Activated naive CD8-positive, alpha-beta T cell treated with anti-CD3 and anti-CD28 coated beads for 36 hours (primary cell): ENCODE measurements around the gene SPATA45. TPM values are rescaled to one million over a fixed set of nuclear protein-coding genes. Genes with fewer than 3 reads are reported as not detected.
A peak's percentile ranks its signal among the peaks of the same experiment; 100 is the strongest.
"Not testable (repeated sequence)": the region's sequence is repeated elsewhere in the genome, so short reads cannot be mapped to it uniquely, and the experiment has no call there.

Experiments used
- DNase-seq: peaks from one replicate; pipeline ENCODE4 v3.0.0; 2021
- H3K27ac Mint-ChIP-seq: one replicate; pipeline ENCODE4 v1.8.0; 2022; ENCODE audit warnings: mild to moderate bottlenecking, moderate library complexity, mixed read lengths
- H3K27me3 Mint-ChIP-seq: one replicate; pipeline ENCODE4 v1.8.0; 2022; ENCODE audit warnings: mild to moderate bottlenecking, mixed read lengths
- H3K36me3 Mint-ChIP-seq: one replicate; pipeline ENCODE4 v1.8.0; 2021; ENCODE audit warnings: mild to moderate bottlenecking, mixed read lengths
- H3K4me1 Mint-ChIP-seq: one replicate; pipeline ENCODE4 v1.8.0; 2021; ENCODE audit warnings: mixed read lengths
- H3K4me3 Mint-ChIP-seq: one replicate; pipeline ENCODE4 v1.8.0; 2022; ENCODE audit warnings: mild to moderate bottlenecking, moderate library complexity, mixed read lengths
- H3K9me3 Mint-ChIP-seq: one replicate; pipeline ENCODE4 v1.8.0; 2022; ENCODE audit warnings: mixed read lengths
- total RNA-seq, 2 experiments: library from RNA; stranded (reverse); gene quantifications; one replicate each; pipeline ENCODE4 v1.2.3, GENCODE V29; 2021

Gene SPATA45
- total RNA-seq, 2 experiments from 2014 or later = not detected

GRCh38 chr1:212856755-212857154 is 9.3 kb upstream of the SPATA45 start:
- Mint-ChIP-seq H3K4me1 (peaks cover 15% of the 10 kb centered on the region), H3K4me3 (no peak overlapping the region), H3K27me3 (no peaks in the 10 kb centered on the region), H3K36me3 (peaks cover 25% of the 10 kb centered on the region), H3K27ac (no peak overlapping the region), H3K9me3 (peaks cover 2% of the 10 kb centered on the region)
- no peak for DNase-seq

DNA sequence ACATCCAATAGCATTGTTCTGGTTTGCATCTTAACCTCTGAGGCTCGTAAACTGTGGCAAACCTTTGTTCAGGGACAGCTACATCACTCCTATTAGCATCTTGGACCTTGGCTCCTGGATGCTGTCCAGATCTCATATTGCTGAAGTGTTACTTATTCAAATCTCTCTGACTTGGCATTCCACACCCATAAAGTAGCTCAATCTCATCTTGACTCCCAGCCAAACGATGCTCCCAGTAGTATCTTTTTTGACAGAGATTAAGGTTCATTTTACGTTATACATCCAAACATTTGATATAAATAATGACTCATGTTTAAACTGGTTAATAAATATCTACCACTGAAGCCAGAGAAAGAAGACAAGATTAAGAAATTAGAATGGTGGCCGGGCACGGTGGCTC is 6.2 kb upstream of the SPATA45 start:
- no peak for DNase-seq
- H3K4me3 Mint-ChIP-seq = no peak overlapping the region
- peaks cover 9% of the 10 kb centered on the region for H3K4me1 Mint-ChIP-seq
- peaks cover 19% of the 10 kb centered on the region for H3K36me3 Mint-ChIP-seq
- peaks cover 2% of the 10 kb centered on the region for H3K9me3 Mint-ChIP-seq
- no peaks in the 10 kb centered on the region for H3K27me3 Mint-ChIP-seq
- H3K27ac Mint-ChIP-seq = no peak overlapping the region

DNA sequence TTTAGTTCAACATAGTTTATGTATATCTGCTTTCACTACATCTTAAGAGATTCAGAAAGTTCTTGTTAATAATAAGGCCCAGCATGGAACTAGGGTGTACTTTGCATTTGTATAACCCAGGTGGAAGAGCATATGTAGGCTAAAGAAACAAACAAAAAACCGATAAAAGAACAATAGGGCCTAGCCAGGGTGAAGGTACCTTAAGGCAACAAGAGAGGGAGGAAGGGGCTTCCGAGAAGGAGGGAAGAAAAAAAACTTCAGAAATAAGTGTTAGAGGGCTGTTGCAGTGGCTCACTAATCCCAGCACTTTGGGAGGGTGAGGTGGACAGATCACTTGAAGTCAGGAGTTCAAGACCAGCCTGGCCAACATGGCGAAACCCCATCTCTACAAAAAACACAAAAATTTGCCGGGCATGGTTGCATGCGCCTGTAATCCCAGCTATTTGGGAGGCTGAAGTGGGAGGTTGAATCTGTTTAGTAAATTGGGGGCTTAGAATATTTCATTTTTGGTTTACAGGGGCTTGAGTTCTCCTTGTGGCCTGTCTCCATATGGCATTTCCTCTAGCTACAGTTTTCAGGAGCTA is 4.7 kb upstream of the SPATA45 start:
- Mint-ChIP-seq H3K27me3 (no peaks in the 10 kb centered on the region), H3K36me3 (peaks cover 19% of the 10 kb centered on the region), H3K4me1 (peaks cover 9% of the 10 kb centered on the region), H3K27ac (no peak overlapping the region), H3K9me3 (peaks cover 2% of the 10 kb centered on the region), H3K4me3 (no peak overlapping the region)
- DNase-seq = no peak

DNA sequence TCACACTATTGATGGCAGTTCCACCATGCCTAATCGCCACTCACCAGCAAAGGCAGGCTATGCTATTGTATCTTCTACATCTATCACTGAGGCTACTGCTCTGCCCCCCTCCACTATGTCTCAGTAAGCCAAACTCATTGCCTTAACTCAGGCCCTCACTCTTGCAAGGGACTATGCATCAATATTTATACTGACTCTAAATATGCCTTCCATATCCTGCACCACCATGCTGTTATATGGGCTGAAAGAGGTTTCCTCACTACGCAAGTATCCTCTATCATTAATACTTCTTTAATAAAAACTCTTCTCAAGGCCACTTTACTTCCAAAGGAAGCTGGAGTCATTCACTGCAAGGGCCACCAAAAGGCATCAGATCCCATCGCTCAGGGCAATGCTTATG is 2.9 kb downstream of the SPATA45 start:
- not testable (repeated sequence) for H3K36me3 Mint-ChIP-seq, H3K4me1 Mint-ChIP-seq, H3K4me3 Mint-ChIP-seq, H3K27ac Mint-ChIP-seq, H3K9me3 Mint-ChIP-seq, H3K27me3 Mint-ChIP-seq, DNase-seq

GRCh38 chr1:212838145-212838544 is 9.3 kb downstream of the SPATA45 start:
- Mint-ChIP-seq H3K36me3 (no peaks in the 10 kb centered on the region), H3K9me3 (no peaks in the 10 kb centered on the region), H3K27ac (no peak overlapping the region), H3K27me3 (no peaks in the 10 kb centered on the region), H3K4me3 (no peak overlapping the region), H3K4me1 (peaks cover 2% of the 10 kb centered on the region)
- DNase-seq = no peak

GRCh38 chr1:212833211-212834207 is 13.9 kb downstream of the SPATA45 start:
- not testable (repeated sequence) for H3K4me1 Mint-ChIP-seq, H3K9me3 Mint-ChIP-seq, H3K27me3 Mint-ChIP-seq, H3K36me3 Mint-ChIP-seq, DNase-seq, H3K4me3 Mint-ChIP-seq, H3K27ac Mint-ChIP-seq

DNA sequence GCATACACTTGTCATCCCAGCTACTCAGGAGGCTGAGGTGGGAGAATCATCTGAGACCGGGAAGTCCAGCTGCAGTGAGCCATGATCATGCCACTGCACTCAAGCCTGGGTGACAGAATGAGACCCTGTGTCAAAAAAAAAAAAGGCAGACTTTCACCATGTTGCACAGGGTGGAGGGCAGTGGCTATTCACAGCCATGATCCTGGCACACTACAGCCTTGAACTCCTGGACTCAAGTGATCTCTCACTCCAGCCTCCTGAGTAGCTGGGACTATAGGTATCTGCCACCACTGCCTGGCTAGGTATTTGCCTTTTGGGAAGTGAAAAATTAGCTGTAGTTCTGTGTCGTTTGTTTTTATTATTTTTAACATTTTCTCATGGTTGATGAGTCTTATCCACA is 19.1 kb downstream of the SPATA45 start:
- peaks cover 17% of the 10 kb centered on the region for H3K9me3 Mint-ChIP-seq
- H3K36me3 Mint-ChIP-seq = peaks cover 10% of the 10 kb centered on the region
- H3K27me3 Mint-ChIP-seq = no peaks in the 10 kb centered on the region

GRCh38 chr1:212827831-212828278 is 19.6 kb downstream of the SPATA45 start:
- H3K4me3 Mint-ChIP-seq = no peak overlapping the region
- no peaks in the 10 kb centered on the region for H3K4me1 Mint-ChIP-seq
- DNase-seq = no peak

More for the DNA sequence above, 19.1 kb downstream of the SPATA45 start:
- no peak for DNase-seq
- Mint-ChIP-seq H3K27ac (no peak overlapping the region), H3K4me3 (no peak overlapping the region), H3K4me1 (no peaks in the 10 kb centered on the region)

DNA sequence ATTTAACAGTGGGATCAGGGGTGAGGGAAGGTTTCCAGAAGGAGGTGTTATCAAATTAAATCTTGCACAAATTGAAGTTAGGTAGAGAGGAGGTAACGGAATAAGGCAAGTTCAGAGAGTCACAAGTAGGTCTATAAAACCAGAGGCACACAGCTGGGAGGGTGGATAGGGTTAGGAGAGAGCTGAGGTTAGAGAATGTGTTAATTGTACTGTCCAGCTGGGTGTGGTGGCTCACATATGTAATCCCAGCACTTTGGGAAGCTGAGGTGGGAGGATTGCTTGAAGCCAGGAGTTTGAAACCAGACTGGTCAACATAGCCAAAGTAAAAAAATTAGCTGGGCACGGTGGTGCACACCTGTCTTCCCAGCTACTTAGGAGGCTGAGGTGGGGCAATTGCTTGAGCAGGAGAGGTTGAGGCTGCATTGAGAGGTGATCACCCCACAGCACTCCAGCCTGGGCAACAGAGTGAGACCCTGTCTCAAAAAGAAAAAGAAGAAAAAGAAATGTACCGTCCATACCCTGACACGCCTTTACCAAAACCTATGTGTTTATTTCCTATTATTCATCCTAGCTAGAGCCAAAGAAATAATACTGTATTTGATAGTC is 20.2 kb downstream of the SPATA45 start:
- DNase-seq = no peak
- Mint-ChIP-seq H3K27me3 (no peaks in the 10 kb centered on the region), H3K4me1 (no peaks in the 10 kb centered on the region), H3K4me3 (no peak overlapping the region), H3K9me3 (peaks cover 17% of the 10 kb centered on the region), H3K36me3 (peaks cover 10% of the 10 kb centered on the region), H3K27ac (no peak overlapping the region)

More at GRCh38 chr1:212827831-212828278, 19.6 kb downstream of the SPATA45 start:
- Mint-ChIP-seq H3K9me3 (peaks cover 17% of the 10 kb centered on the region), H3K27me3 (no peaks in the 10 kb centered on the region), H3K36me3 (peaks cover 10% of the 10 kb centered on the region), H3K27ac (no peak overlapping the region)

DNA sequence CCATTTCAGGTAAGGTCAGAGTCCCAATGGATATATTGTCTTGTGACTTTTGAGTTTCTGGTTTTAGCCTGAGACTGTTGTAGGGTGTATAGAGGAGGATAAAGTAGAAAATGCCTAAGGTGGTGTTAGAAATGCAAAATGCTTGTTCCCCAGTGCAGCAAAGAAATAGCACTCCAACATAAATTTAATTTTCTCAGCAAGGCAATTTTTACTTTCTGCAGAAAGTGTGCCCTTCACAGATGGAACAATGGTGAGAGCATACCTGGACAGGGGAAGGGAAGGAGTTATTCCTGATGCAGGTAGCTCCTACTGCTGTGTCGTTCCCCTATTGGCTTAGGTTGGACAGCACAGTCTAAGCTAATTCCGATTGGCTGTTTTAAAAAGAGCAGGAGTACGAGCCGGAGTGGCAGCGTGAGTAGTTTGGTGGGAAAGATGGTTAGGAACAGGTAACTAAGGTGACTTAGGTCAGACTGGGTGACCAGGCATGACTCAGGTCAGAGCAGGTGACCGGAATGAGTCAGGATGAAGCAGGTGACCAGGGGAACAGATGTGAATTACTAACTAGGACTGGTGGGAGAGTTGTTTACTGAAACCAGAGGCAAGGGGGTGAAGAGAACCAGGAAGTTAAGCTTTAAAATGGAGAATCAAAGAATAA is 21.5 kb downstream of the SPATA45 start:
- peaks cover 10% of the 10 kb centered on the region for H3K36me3 Mint-ChIP-seq
- no peak overlapping the region for H3K4me3 Mint-ChIP-seq
- H3K27ac Mint-ChIP-seq = no peak overlapping the region
- H3K4me1 Mint-ChIP-seq = no peaks in the 10 kb centered on the region
- no peak for DNase-seq
- no peaks in the 10 kb centered on the region for H3K27me3 Mint-ChIP-seq
- H3K9me3 Mint-ChIP-seq = peaks cover 17% of the 10 kb centered on the region

DNA sequence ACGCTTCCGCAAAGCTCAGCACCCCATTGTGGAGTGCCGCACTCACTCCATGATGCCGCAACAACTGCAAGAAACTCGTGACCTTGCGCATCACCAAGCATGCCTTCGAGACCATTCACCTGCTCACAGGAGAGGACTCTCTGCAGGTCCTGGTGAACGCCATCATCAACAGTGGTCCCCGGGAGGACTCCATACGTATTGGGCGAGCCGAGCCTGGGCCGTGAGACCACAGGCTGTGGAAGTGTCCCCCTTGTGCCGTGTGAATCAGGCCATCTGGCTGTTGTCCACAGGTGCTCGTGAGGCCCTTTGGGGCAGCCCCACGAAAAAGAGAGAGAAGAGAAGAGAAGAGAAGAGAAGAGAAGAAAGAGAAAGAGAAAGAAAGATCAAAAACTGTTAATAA is 23.2 kb downstream of the SPATA45 start:
- no peak overlapping the region for H3K4me3 Mint-ChIP-seq
- no peaks in the 10 kb centered on the region for H3K27me3 Mint-ChIP-seq
- peaks cover 4% of the 10 kb centered on the region for H3K4me1 Mint-ChIP-seq
- peaks cover 10% of the 10 kb centered on the region for H3K36me3 Mint-ChIP-seq
- DNase-seq = no peak
- no peak overlapping the region for H3K27ac Mint-ChIP-seq
- peaks cover 17% of the 10 kb centered on the region for H3K9me3 Mint-ChIP-seq

- H3K4me3 Mint-ChIP-seq = no peak overlapping the region
- H3K9me3 Mint-ChIP-seq = peaks cover 17% of the 10 kb centered on the region
- no peak overlapping the region for H3K27ac Mint-ChIP-seq
- H3K27me3 Mint-ChIP-seq = no peaks in the 10 kb centered on the region
- no peak for DNase-seq
- peaks cover 4% of the 10 kb centered on the region for H3K4me1 Mint-ChIP-seq
- H3K36me3 Mint-ChIP-seq = peaks cover 10% of the 10 kb centered on the region
Observed at GRCh38 chr1:212822956-212823355, 24.5 kb downstream of the SPATA45 start.

- H3K4me1 Mint-ChIP-seq = peaks cover 4% of the 10 kb centered on the region
- H3K9me3 Mint-ChIP-seq = peaks cover 8% of the 10 kb centered on the region
- no peak overlapping the region for H3K27ac Mint-ChIP-seq
Observed at GRCh38 chr1:212820969-212821368, 26.5 kb downstream of the SPATA45 start.

GRCh38 chr1:212819726-212820125 is 27.7 kb downstream of the SPATA45 start:
- H3K4me1 Mint-ChIP-seq = peaks cover 4% of the 10 kb centered on the region
- H3K27me3 Mint-ChIP-seq = no peaks in the 10 kb centered on the region
- peak overlapping the region; percentile 3 for H3K4me3 Mint-ChIP-seq
- peaks cover 2% of the 10 kb centered on the region for H3K9me3 Mint-ChIP-seq
- no peak for DNase-seq
- no peak overlapping the region for H3K27ac Mint-ChIP-seq
- peaks cover 3% of the 10 kb centered on the region for H3K36me3 Mint-ChIP-seq

More at GRCh38 chr1:212820969-212821368, 26.5 kb downstream of the SPATA45 start:
- no peak for DNase-seq
- Mint-ChIP-seq H3K4me3 (no peak overlapping the region), H3K27me3 (no peaks in the 10 kb centered on the region), H3K36me3 (peaks cover 8% of the 10 kb centered on the region)
